Testis (tissue), 3 donors: Measurements from ENCODE around the gene SEC22C. TPM values are rescaled to one million over a fixed set of nuclear protein-coding genes. Genes with fewer than 3 reads are reported as not detected.

Source experiments
- DNase-seq: peaks from one replicate; pipeline ENCODE4 v3.0.0-alpha.2; 2019
- H3K27ac ChIP-seq, 2 donors: fragments of 200-600 bp; sonication (generic); one replicate each; pipeline ENCODE4 v1.5.1; 2019
- H3K27me3 ChIP-seq: fragments of 200-600 bp; sonication (generic); one replicate; pipeline ENCODE4 v1.5.1; 2019
- H3K36me3 ChIP-seq: fragments of 200-600 bp; sonication (generic); one replicate; pipeline ENCODE4 v1.5.1; 2017; ENCODE audit warnings: low read depth; ENCODE audit errors: missing control alignments
- H3K4me1 ChIP-seq: fragments of 200-600 bp; sonication (generic); one replicate; pipeline ENCODE4 v1.5.1; 2019
- H3K4me3 ChIP-seq, 2 donors: fragments of 200-600 bp; sonication (generic); one replicate each; pipeline ENCODE4 v1.5.1; 2017 to 2019
- H3K9me3 ChIP-seq: fragments of 200-600 bp; sonication (generic); one replicate; pipeline ENCODE4 v1.5.1; 2017
- CTCF ChIP-seq, 3 experiments: fragments of 450-650 bp in 2 of 3; fragments of 200-600 bp in 1 of 3; sonication (generic) in 1 of 3; IDR thresholded peaks; one replicate each; pipeline ENCODE4 v1.5.1; 2016 to 2019; ENCODE audit warnings: antibody characterized with exemption in 3 of 3, mild to moderate bottlenecking in 2 of 3, moderate library complexity in 1 of 3
- POLR2A ChIP-seq: fragments of 450-650 bp; IDR thresholded peaks from one replicate; pipeline ENCODE4 v1.6.1; 2017; ENCODE audit warnings: antibody characterized with exemption, mild to moderate bottlenecking, moderate library complexity
- WGBS, 2 donors: methylation state at CpG; one replicate each; pipeline ENCODE4 v1.1.5; 2018; 5-methylcytosine and 5-hydroxymethylcytosine counted together
- intact Hi-C: fragments of 100-400 bp; cut with DNase I; formaldehyde crosslinking; loops from one replicate; pipeline ENCODE4 v1.15.1; 2023; ENCODE audit warnings: low total_unique reads
- polyA plus RNA-seq: library from polyadenylated mRNA; stranded (reverse); fragments of 350-450 nt; fragmentation: Illumina TruSeq; extraction: RNeasy Lipid Tissue Mini Kit (QIAGEN cat#74804); gene quantifications from one replicate; pipeline ENCODE4 v1.2.3, GENCODE V29; 2014; ENCODE audit warnings: low read depth, low replicate concordance; ENCODE audit not compliant: insufficient read depth
- total RNA-seq, 2 donors: library from RNA; depleted of rRNA; stranded (reverse); fragments of >200 nt; gene quantifications; one replicate each; pipeline ENCODE4 v1.2.3, GENCODE V29; 2016

The SEC22C gene
- total and polyA plus RNA-seq, 3 donors from 2014 or later, result 61.0 to 86.3 (median 66.0) TPM

DNA sequence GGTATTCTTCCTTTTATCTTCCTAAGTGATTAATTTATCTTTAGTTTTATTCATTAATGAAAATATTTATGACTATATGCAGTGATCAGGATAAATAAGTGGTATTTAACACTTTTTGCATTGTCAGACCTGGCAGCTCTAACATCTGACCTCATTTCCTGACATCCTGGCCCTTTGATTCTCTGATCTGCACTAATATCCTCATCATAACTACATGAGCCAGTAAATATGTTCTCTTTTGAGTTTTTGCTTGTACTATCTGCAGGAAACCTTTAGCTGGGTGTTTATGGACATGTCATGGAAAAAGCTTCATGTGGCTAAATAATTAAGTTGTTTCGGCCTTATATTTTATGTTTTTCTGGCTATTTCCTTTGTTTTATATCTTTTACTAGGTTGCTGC, 29.2 kb upstream of the SEC22C start:
- intact Hi-C loops, result no loop called here
- Histone ChIP-seq H3K27ac (peak overlapping the region in 1 of 2 donors; percentile 43), H3K27me3 (no peaks in the 10 kb centered on the region), H3K36me3 (no peaks in the 10 kb centered on the region), H3K4me3 (no peak overlapping the region), H3K4me1 (peaks cover 11% of the 10 kb centered on the region), H3K9me3 (no peaks in the 10 kb centered on the region)
- 80 to 90% methylated on average over 1 of the region's 1 CpG for WGBS, 2 donors
- DNase-seq, result no peak
- TF ChIP-seq CTCF (IDR thresholded peaks at IDR 0.05) (no peak), POLR2A (no peak)

DNA sequence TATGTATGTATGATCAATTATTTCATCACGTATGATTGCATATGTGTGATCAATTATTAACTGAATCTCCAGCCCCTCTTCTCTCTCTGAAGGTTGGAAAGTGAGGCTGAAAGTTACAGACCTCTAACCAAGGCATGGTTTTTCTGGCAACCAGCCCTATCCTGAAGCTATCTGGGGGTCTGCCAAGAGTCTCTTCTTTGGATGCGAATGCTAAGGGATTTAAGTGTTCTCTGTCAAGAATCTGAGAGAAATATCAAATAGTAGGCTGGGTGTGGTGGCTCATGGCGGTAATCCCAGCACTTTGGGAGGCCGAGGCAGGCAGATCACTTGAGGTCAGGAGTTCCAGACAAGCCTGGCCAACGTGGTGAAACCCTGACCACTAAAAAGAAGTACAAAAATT, 26.8 kb upstream of the SEC22C start:
- H3K27ac ChIP-seq, result no peak overlapping the region
- H3K9me3 ChIP-seq, result no peaks in the 10 kb centered on the region
- peaks cover 11% of the 10 kb centered on the region for H3K4me1 ChIP-seq
- DNase-seq, result no peak
- no peak for TF ChIP-seq CTCF (IDR thresholded peaks at IDR 0.05)
- TF ChIP-seq POLR2A, result no peak
- H3K4me3 ChIP-seq, result no peak overlapping the region
- 44 to 62% methylated on average over 5 of the region's 5 CpGs for WGBS, 2 donors
- no peaks in the 10 kb centered on the region for H3K27me3 ChIP-seq
- no peaks in the 10 kb centered on the region for H3K36me3 ChIP-seq
- intact Hi-C loops, result no loop called here

GRCh38 chr3:42605546-42606173, 23.9 kb upstream of the SEC22C start:
- intact Hi-C loops, result no loop called here
- TF ChIP-seq POLR2A (no peak), CTCF (IDR thresholded peaks at IDR 0.05) (no peak)
- 50 to 57% methylated on average over 5 of the region's 5 CpGs for WGBS, 2 donors
- peak; percentile 52 for DNase-seq
- H3K27me3 ChIP-seq, result no peaks in the 10 kb centered on the region
- no peaks in the 10 kb centered on the region for H3K9me3 ChIP-seq
- H3K4me1 ChIP-seq, result peaks cover 22% of the 10 kb centered on the region
- H3K27ac ChIP-seq, result peak overlapping the region in 1 of 2 donors; percentile 55
- H3K4me3 ChIP-seq, result no peak overlapping the region
- H3K36me3 ChIP-seq, result no peaks in the 10 kb centered on the region

- no peaks in the 10 kb centered on the region for H3K36me3 ChIP-seq
- H3K4me3 ChIP-seq, result no peak overlapping the region
- TF ChIP-seq POLR2A (no peak), CTCF (IDR thresholded peaks at IDR 0.05) (no peak)
- H3K27ac ChIP-seq, result peak overlapping the region in 1 of 2 donors; percentile 91
- DNase-seq, result no peak
- no peaks in the 10 kb centered on the region for H3K9me3 ChIP-seq
- intact Hi-C loops, result no loop called here
- no peaks in the 10 kb centered on the region for H3K27me3 ChIP-seq
- peaks cover 11% of the 10 kb centered on the region for H3K4me1 ChIP-seq
- WGBS, 2 donors, result 82 to 94% methylated on average over 1 of the region's 1 CpG
Observed at GRCh38 chr3:42602961-42603360, 21.2 kb upstream of the SEC22C start.
